ENCODE measurements around the gene PARN. TPM values are rescaled to one million over a fixed set of nuclear protein-coding genes. Genes with fewer than 3 reads are reported as not detected.

The PARN gene
- total RNA-seq, 1 experiment from 2014 or later, result 57.8 TPM

DNA sequence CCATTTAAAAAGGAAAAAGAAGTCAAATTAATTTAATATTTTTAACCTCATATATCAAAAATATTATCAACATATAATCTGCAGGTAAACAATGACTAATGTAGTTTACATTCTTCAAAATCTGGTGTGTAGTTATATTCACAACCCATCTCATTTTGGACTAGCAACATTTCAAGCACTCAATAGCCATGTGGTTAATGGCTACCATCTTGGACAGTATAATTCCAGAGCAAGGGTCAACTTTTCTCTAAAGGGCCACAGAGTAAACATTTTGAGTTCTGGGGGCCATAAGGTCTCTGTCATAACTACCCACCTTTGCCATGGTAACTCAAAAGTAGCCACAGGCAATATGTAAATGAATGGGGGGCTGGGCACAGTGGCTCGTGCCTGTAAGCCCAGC lies 153.9 kb downstream of the PARN start:
- ATAC-seq (no peak), DNase-seq (ENCODE audit: low read depth, low spot score) (no peak)
- TF ChIP-seq, protein P1, sequence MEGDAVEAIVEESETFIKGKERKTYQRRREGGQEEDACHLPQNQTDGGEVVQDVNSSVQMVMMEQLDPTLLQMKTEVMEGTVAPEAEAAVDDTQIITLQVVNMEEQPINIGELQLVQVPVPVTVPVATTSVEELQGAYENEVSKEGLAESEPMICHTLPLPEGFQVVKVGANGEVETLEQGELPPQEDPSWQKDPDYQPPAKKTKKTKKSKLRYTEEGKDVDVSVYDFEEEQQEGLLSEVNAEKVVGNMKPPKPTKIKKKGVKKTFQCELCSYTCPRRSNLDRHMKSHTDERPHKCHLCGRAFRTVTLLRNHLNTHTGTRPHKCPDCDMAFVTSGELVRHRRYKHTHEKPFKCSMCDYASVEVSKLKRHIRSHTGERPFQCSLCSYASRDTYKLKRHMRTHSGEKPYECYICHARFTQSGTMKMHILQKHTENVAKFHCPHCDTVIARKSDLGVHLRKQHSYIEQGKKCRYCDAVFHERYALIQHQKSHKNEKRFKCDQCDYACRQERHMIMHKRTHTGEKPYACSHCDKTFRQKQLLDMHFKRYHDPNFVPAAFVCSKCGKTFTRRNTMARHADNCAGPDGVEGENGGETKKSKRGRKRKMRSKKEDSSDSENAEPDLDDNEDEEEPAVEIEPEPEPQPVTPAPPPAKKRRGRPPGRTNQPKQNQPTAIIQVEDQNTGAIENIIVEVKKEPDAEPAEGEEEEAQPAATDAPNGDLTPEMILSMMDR (IDR thresholded peaks at IDR 0.05), result no peak
- TF ChIP-seq POLR2AphosphoS5 (IDR thresholded peaks at IDR 0.05; ENCODE audit: low read depth, low read length) (no peak), TCF7L2 (IDR thresholded peaks at IDR 0.05; ENCODE audit: low read depth, low read length) (no peak), SIN3A (IDR thresholded peaks at IDR 0.05; ENCODE audit: borderline replicate concordance, insufficient read depth, low read depth, low read length) (no peak)
- TF ChIP-seq, protein P2, sequence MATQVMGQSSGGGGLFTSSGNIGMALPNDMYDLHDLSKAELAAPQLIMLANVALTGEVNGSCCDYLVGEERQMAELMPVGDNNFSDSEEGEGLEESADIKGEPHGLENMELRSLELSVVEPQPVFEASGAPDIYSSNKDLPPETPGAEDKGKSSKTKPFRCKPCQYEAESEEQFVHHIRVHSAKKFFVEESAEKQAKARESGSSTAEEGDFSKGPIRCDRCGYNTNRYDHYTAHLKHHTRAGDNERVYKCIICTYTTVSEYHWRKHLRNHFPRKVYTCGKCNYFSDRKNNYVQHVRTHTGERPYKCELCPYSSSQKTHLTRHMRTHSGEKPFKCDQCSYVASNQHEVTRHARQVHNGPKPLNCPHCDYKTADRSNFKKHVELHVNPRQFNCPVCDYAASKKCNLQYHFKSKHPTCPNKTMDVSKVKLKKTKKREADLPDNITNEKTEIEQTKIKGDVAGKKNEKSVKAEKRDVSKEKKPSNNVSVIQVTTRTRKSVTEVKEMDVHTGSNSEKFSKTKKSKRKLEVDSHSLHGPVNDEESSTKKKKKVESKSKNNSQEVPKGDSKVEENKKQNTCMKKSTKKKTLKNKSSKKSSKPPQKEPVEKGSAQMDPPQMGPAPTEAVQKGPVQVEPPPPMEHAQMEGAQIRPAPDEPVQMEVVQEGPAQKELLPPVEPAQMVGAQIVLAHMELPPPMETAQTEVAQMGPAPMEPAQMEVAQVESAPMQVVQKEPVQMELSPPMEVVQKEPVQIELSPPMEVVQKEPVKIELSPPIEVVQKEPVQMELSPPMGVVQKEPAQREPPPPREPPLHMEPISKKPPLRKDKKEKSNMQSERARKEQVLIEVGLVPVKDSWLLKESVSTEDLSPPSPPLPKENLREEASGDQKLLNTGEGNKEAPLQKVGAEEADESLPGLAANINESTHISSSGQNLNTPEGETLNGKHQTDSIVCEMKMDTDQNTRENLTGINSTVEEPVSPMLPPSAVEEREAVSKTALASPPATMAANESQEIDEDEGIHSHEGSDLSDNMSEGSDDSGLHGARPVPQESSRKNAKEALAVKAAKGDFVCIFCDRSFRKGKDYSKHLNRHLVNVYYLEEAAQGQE (IDR thresholded peaks at IDR 0.05; ENCODE audit: insufficient read depth in 1 of 2, low read depth in 2 of 2, low read length in 1 of 2), result no peak
- H3K27ac ChIP-seq (ENCODE audit: low read length), result no peak overlapping the region; the same call in 1 of the 2 replicates
- BruUV-seq (replicated peaks), result no TSS peak
- H3K4me3 ChIP-seq (ENCODE audit: low read depth in 2 of 2, low read length in 2 of 2), result no peak overlapping the region
- peaks cover 12% of the 10 kb centered on the region for H3K4me1 ChIP-seq (ENCODE audit: control insufficient read depth, insufficient read depth, low read length)
- ChIA-PET CTCF (no interaction called here), POLR2A (interaction anchor here (0.5 to 0.6 kb wide), 2 partner anchors 184 to 1211 kb away, joined by 3 to 12 read pairs; no protein-coding TSS in a partner anchor)
- in situ Hi-C loops (cut with HindIII; ENCODE audit: low pct_unique_long_range_greater_than_20kb, low sequenced_read_pairs), result no loop called here
- H3K9me3 ChIP-seq (ENCODE audit: control insufficient read depth, insufficient read depth, low read depth, low read length), result peaks cover 7% of the 10 kb centered on the region; the same call in 1 of the 2 replicates
- H3K27me3 ChIP-seq (ENCODE audit: control insufficient read depth, insufficient read depth, low read length), result no peaks in the 10 kb centered on the region
- intact Hi-C loops (cut with micrococcal nuclease; ENCODE audit: unreplicated experiment), result no loop called here
- no peaks in the 10 kb centered on the region for H3K36me3 ChIP-seq (ENCODE audit: control insufficient read depth, insufficient read depth, low read length)

DNA sequence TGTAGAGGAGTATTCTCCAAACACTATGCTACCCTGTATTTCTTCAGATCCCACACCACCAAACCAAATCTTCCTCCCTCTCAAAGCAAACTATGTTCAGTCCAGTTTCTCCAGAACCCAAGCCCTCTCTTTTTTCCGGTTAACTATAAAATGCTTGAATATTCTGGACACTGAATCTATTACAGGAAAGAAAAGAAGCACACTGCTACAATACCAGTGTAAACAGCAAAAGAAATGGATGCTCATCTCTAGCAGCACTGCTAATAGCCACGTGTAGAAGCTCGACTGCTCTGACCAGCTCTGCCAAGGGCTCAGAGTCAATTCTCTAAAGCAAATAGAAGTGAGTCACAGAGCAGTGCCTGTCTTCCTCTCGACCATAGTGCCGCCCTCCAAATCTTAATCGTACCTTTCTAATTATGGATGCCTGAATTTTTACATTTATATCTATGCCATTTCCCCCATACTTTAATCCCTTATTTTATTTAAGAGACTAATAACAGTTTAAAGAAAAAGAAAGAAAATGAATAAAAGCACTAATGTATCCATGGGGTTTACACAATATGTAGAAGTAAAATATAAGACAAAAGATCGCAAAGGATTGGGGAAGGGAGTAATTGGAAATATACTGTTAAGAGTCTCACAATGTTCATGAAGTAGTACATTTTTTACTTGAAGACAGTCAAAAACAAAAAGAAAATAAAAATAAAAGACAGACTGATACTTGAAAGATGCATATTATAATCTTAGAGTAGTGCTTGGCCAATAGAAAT lies 154.5 kb downstream of the PARN start:
- ChIA-PET POLR2A (no interaction called here), CTCF (no interaction called here)
- DNase-seq (ENCODE audit: low read depth, low spot score), result peak; percentile 50
- BruUV-seq (replicated peaks), result no TSS peak
- in situ Hi-C loops (cut with HindIII; ENCODE audit: low pct_unique_long_range_greater_than_20kb, low sequenced_read_pairs) (no loop called here), intact Hi-C loops (cut with micrococcal nuclease; ENCODE audit: unreplicated experiment) (no loop called here)
- ATAC-seq, result peak; percentile 99
- TF ChIP-seq, protein P1 (IDR thresholded peaks at IDR 0.05), result no peak
- no peak for TF ChIP-seq POLR2AphosphoS5 (IDR thresholded peaks at IDR 0.05; ENCODE audit: low read depth, low read length)
- TF ChIP-seq, protein P2 (IDR thresholded peaks at IDR 0.05; ENCODE audit: insufficient read depth in 1 of 2, low read depth in 2 of 2, low read length in 1 of 2), result no peak
- TF ChIP-seq SIN3A (IDR thresholded peaks at IDR 0.05; ENCODE audit: borderline replicate concordance, insufficient read depth, low read depth, low read length), result no peak
- no peak for TF ChIP-seq TCF7L2 (IDR thresholded peaks at IDR 0.05; ENCODE audit: low read depth, low read length)
- H3K27ac ChIP-seq (ENCODE audit: low read length), result peak overlapping the region; percentile 5; the same call in 1 of the 2 replicates
- H3K9me3 ChIP-seq (ENCODE audit: control insufficient read depth, insufficient read depth, low read depth, low read length), result peaks cover 7% of the 10 kb centered on the region; the same call in 1 of the 2 replicates
- no peak overlapping the region for H3K4me3 ChIP-seq (ENCODE audit: low read depth in 2 of 2, low read length in 2 of 2)
- no peaks in the 10 kb centered on the region for H3K27me3 ChIP-seq (ENCODE audit: control insufficient read depth, insufficient read depth, low read length)
- H3K36me3 ChIP-seq (ENCODE audit: control insufficient read depth, insufficient read depth, low read length), result no peaks in the 10 kb centered on the region
- H3K4me1 ChIP-seq (ENCODE audit: control insufficient read depth, insufficient read depth, low read length), result peaks cover 12% of the 10 kb centered on the region
